ENCODE measurements around the gene COLEC12.

GRCh38 chr18:328928-329327, 171.6 kb downstream of the COLEC12 start:
- TF ChIP-seq CTCF (conservative IDR thresholded peaks at IDR 0.05; ENCODE audit: low read length) = no peak
- TF ChIP-seq EZH2phosphoT487 (IDR thresholded peaks at IDR 0.05; ENCODE audit: borderline replicate concordance) = no peak
